Lung (tissue), 12 donors: Measurements from ENCODE around the gene ERGIC1. TPM values are rescaled to one million over a fixed set of nuclear protein-coding genes. Genes with fewer than 3 reads are reported as not detected.
"Not testable (repeated sequence)": the region's sequence is repeated elsewhere in the genome, so short reads cannot be mapped to it uniquely, and the experiment has no call there.

Experiments used
- ATAC-seq: fragments of 200-7000 bp; cut with Tn5 transposase; one replicate; pipeline ENCODE4 v1.9.1; 2020; ENCODE audit warnings: moderate number of reproducible peaks; ENCODE audit not compliant: insufficient read depth, low FRiP score
- DNase-seq, 3 donors: peaks; one replicate each; pipeline ENCODE4 v3.0.0-alpha.2; 2013 to 2017
- H3K27ac ChIP-seq, 2 donors: one replicate each; pipeline ENCODE4 v1.5.1; 2013; ENCODE audit warnings: mild to moderate bottlenecking in 2 of 2, moderate library complexity in 2 of 2, control low read depth in 1 of 2, inconsistent platforms in 1 of 2, low read depth in 1 of 2, low read length in 1 of 2
- H3K27me3 ChIP-seq, 3 donors: one replicate each; pipeline ENCODE4 v1.5.1; 2013; ENCODE audit warnings: low read length in 2 of 3; ENCODE audit not compliant: control insufficient read depth in 3 of 3, insufficient read depth in 3 of 3
- H3K36me3 ChIP-seq, 4 donors: one replicate each; pipeline ENCODE4 v1.5.1; 2013; ENCODE audit warnings: low read length in 4 of 4, mild to moderate bottlenecking in 1 of 4, moderate library complexity in 1 of 4; ENCODE audit not compliant: control insufficient read depth in 4 of 4, insufficient read depth in 4 of 4
- H3K4me1 ChIP-seq, 5 donors: one replicate each; pipeline ENCODE4 v1.5.1; 2013; ENCODE audit warnings: low read length in 5 of 5, mild to moderate bottlenecking in 2 of 5, moderate library complexity in 1 of 5; ENCODE audit not compliant: control insufficient read depth in 5 of 5, insufficient read depth in 5 of 5
- H3K4me3 ChIP-seq: one replicate; pipeline ENCODE4 v1.5.1; 2013; ENCODE audit warnings: mild to moderate bottlenecking, control low read depth, moderate library complexity
- H3K9ac ChIP-seq, 2 donors: one replicate each; pipeline ENCODE4 v1.5.1; 2013; ENCODE audit warnings: low read length in 2 of 2, control low read depth in 1 of 2; ENCODE audit not compliant: insufficient read depth in 1 of 2
- H3K9me3 ChIP-seq, 4 donors: one replicate each; pipeline ENCODE4 v1.5.1; 2013; ENCODE audit warnings: low read length in 3 of 4, mild to moderate bottlenecking in 1 of 4, moderate library complexity in 1 of 4; ENCODE audit not compliant: control insufficient read depth in 4 of 4, insufficient read depth in 3 of 4
- WGBS, 2 donors: extraction: QIAGEN DNeasy Blood & Tissue Kit; methylation state at CpG; one replicate each; pipeline ENCODE4 v1.1.7; 2013; 5-methylcytosine and 5-hydroxymethylcytosine counted together
- polyA plus RNA-seq, 2 donors: library from polyadenylated mRNA; stranded (reverse); fragments of 200-250 nt; gene quantifications; one replicate each; pipeline ENCODE4 v1.2.1, GENCODE V29; 2013
- total RNA-seq, 2 donors: library from RNA; depleted of rRNA in 1 of 2; stranded (reverse); fragments of >200 nt in 1 of 2; gene quantifications; one replicate each; pipeline ENCODE4 v1.2.1, GENCODE V29; 2014 to 2021
- TF ChIP-seq, protein P1 (sequence below): IDR thresholded peaks from 2 replicates; pipeline ENCODE4 v1.5.1; 2012; ENCODE audit warnings: mild to moderate bottlenecking; ENCODE audit errors: control extremely low read depth, extremely low read depth
- donor health status: control.
- donor health status: control.
- donor health status: Bipolar disorder and iron deficiency.
- donor health status: healthy.
- donor health status: DM: yes; HTN: yes; CAD: no.

The ERGIC1 gene
- total and polyA plus RNA-seq, 4 donors, result 62.2 to 215 (median 163) TPM

DNA sequence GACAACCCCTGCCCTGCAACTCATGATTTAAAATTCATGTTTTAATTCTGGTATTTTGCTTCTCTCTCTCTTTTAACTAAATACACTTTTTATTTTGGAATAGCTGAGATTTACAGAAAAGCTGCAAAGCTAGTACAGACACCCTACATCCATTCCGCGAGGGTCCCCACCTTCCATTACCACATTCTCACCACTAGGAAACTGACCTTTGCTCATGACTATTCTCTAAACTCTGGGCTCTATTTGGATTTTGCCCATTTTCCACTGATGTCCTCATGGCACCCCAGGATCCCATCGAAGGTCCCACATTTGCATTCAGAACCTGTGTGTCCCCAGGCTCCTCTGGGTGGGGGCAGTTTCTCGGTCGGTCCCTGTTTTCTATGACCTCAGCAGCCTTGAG, 11.5 kb downstream of the ERGIC1 start:
- WGBS, 2 donors, result 90 to 91% methylated on average over 5 of the region's 5 CpGs
- no peak overlapping the region for H3K27ac ChIP-seq

DNA sequence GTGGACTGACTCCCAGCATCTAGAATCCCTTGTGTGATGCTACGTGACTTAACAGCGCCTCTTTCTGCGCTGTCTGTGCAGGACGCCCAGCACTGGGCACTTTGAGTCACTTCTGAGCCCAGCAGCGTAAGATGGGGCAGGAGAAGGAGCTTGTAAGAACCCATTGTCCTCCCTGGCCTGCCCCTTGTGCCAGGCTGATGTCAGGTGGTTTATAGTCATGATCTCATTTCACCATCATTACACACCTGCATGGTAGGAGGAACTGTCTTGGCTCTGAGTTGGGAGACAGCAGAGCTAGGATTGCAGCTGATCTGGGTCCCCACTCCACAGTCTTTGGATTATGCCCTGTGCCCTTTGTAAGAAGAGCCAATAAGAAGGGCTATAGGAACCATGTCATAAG, 12.2 kb downstream of the ERGIC1 start:
- H3K4me1 ChIP-seq, result peaks cover under 1 to 35% (median 12%) of the 10 kb centered on the region in 5 donors
- 97 to 99% methylated on average over 5 of the region's 5 CpGs for WGBS, 2 donors
- H3K27ac ChIP-seq, result peak overlapping the region in 1 of 2 donors; percentile 57
- no peak overlapping the region for H3K9ac ChIP-seq
- no peak overlapping the region for H3K4me3 ChIP-seq
- no peaks in the 10 kb centered on the region for H3K27me3 ChIP-seq
- DNase-seq, result no peak
- TF ChIP-seq, protein P1, sequence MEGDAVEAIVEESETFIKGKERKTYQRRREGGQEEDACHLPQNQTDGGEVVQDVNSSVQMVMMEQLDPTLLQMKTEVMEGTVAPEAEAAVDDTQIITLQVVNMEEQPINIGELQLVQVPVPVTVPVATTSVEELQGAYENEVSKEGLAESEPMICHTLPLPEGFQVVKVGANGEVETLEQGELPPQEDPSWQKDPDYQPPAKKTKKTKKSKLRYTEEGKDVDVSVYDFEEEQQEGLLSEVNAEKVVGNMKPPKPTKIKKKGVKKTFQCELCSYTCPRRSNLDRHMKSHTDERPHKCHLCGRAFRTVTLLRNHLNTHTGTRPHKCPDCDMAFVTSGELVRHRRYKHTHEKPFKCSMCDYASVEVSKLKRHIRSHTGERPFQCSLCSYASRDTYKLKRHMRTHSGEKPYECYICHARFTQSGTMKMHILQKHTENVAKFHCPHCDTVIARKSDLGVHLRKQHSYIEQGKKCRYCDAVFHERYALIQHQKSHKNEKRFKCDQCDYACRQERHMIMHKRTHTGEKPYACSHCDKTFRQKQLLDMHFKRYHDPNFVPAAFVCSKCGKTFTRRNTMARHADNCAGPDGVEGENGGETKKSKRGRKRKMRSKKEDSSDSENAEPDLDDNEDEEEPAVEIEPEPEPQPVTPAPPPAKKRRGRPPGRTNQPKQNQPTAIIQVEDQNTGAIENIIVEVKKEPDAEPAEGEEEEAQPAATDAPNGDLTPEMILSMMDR, result no peak
- ATAC-seq, result no peak
- H3K36me3 ChIP-seq, result peaks cover 0 to 7% (median 0%) of the 10 kb centered on the region in 4 donors
- H3K9me3 ChIP-seq, result no peaks in the 10 kb centered on the region

More for the DNA sequence above, 11.5 kb downstream of the ERGIC1 start:
- TF ChIP-seq, protein P1, result no peak
- H3K9me3 ChIP-seq, result no peaks in the 10 kb centered on the region
- H3K36me3 ChIP-seq, result peaks cover 0 to 7% (median 0%) of the 10 kb centered on the region in 4 donors
- H3K9ac ChIP-seq, result no peak overlapping the region
- ATAC-seq, result no peak
- H3K4me3 ChIP-seq, result no peak overlapping the region
- H3K27me3 ChIP-seq, result no peaks in the 10 kb centered on the region
- H3K4me1 ChIP-seq, result peaks cover 3 to 37% (median 12%) of the 10 kb centered on the region in 5 donors
- DNase-seq, result no peak

DNA sequence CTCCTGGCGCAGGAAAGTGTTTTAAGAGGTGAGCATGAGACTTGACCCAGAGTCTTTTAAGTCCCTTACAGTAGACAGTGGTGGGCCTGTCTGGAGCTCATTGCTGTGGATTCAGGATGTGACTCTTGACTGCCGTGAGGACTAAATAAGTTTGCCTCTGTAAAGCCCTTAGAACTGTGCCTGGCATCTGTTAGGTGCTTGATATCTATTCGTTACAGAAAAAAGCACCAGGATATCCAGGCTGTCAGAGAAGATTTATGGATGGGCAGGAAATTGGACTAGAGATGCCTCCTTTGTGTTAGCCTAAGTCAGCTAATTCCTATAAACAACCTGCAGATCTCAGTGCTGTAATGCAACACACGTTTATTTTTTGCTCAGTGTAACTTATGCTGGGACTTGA, 12.6 kb downstream of the ERGIC1 start:
- H3K27ac ChIP-seq, result peak overlapping the region in 1 of 2 donors; percentile 57
- ATAC-seq (no peak), DNase-seq (peak in 1 of 3 donors; percentile 64)
- H3K4me3 ChIP-seq, result no peak overlapping the region
- H3K4me1 ChIP-seq, result peaks cover 0 to 34% (median 12%) of the 10 kb centered on the region in 5 donors
- H3K9me3 ChIP-seq, result no peaks in the 10 kb centered on the region
- H3K9ac ChIP-seq, result no peak overlapping the region
- TF ChIP-seq, protein P1, result no peak
- WGBS, 2 donors, result 54 to 57% methylated on average over 4 of the region's 4 CpGs
- peaks cover 0 to 7% (median 0%) of the 10 kb centered on the region in 4 donors for H3K36me3 ChIP-seq
- H3K27me3 ChIP-seq, result no peaks in the 10 kb centered on the region

DNA sequence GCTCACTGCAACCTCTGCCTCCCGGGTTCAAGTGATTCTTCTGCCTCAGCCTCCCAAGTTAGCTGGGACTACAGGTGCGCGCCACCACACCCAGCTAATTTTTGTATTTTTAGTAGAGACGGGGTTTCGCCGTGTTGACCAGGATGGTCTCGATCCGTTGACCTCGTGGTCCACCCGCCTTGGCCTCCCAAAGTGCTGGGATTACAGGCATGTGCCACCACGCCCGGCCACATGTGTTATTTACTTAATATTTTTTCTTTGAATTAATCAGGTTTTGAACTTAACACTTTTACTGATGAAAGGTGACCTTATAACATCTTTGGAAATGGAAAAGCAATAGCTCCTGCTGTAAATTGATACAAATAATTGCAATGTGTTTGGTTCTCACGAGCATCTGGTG, 13.5 kb downstream of the ERGIC1 start:
- not testable (repeated sequence) for H3K4me3 ChIP-seq, ATAC-seq, H3K9me3 ChIP-seq, H3K36me3 ChIP-seq, DNase-seq, H3K27ac ChIP-seq, H3K27me3 ChIP-seq, H3K9ac ChIP-seq
- H3K4me1 ChIP-seq, result peaks cover 6 to 37% (median 12%) of the 10 kb centered on the region in 5 donors
- 88 to 93% methylated on average over 13 of the region's 13 CpGs for WGBS, 2 donors
